H1 (cell line): ENCODE measurements around the gene IQCK. TPM values are rescaled to one million over a fixed set of nuclear protein-coding genes. Genes with fewer than 3 reads are reported as not detected.

Experiments used
- CTCF ChIA-PET: fragments of 300-600 bp; sonication (Branson Sonifier 250); formaldehyde crosslinking; loops from one replicate; lab custom pipeline; 2021; ENCODE audit not compliant: partially characterized antibody; lab: Charles Lee
- POLR2A ChIA-PET: fragments of 300-600 bp; sonication (Branson Sonifier 250); formaldehyde crosslinking; loops from one replicate; lab custom pipeline; 2021; ENCODE audit warnings: inconsistent platforms; ENCODE audit not compliant: partially characterized antibody; lab: Charles Lee
- DNase-seq, 2 experiments: peaks; one replicate each; pipeline versions ENCODE4 v3.0.0 to v3.0.0-alpha.2; 2010 to 2022; ENCODE audit warnings: low spot score in 2 of 2, low read depth in 1 of 2, mixed read lengths in 1 of 2
- FAIRE-seq: peaks from 2 replicates; lab custom pipeline; 2011; peaks lifted over from hg19 to GRCh38; lab: Jason Lieb, UNC
- H2AFZ ChIP-seq: 2 replicates; pipeline ENCODE4 v1.8.1; 2012; ENCODE audit warnings: low read length, inconsistent platforms
- H2AK5ac ChIP-seq: 2 replicates; pipeline ENCODE4 v1.6.1; 2013; ENCODE audit warnings: low read depth, low read length
- H2BK120ac ChIP-seq: replicated peaks from 2 replicates; pipeline ENCODE3; 2013; ENCODE audit warnings: low read depth, low read length, inconsistent platforms
- H2BK12ac ChIP-seq: 2 replicates; pipeline ENCODE4 v1.6.1; 2013; ENCODE audit warnings: low read depth, low read length
- H2BK15ac ChIP-seq: 2 replicates; pipeline ENCODE4 v1.6.1; 2013; ENCODE audit warnings: low read length
- H2BK20ac ChIP-seq: 2 replicates; pipeline ENCODE4 v1.6.1; 2013; ENCODE audit warnings: low read length
- H2BK5ac ChIP-seq: 2 replicates; pipeline ENCODE4 v1.6.1; 2013; ENCODE audit warnings: low read depth, low read length
- H3K14ac ChIP-seq: 2 replicates; pipeline ENCODE4 v1.6.1; 2013; ENCODE audit warnings: inconsistent platforms; ENCODE audit not compliant: insufficient read length
- H3K18ac ChIP-seq: 2 replicates; pipeline ENCODE4 v1.6.1; 2013; ENCODE audit warnings: low read length; ENCODE audit errors: extremely low read depth
- H3K23ac ChIP-seq: 2 replicates; pipeline ENCODE4 v1.6.1; 2013; ENCODE audit warnings: inconsistent platforms; ENCODE audit not compliant: insufficient read length
- H3K23me2 ChIP-seq: 2 replicates; pipeline ENCODE4 v1.6.1; 2013; ENCODE audit warnings: low read depth, low read length
- H3K27ac ChIP-seq: 2 replicates; pipeline ENCODE4 v1.6.1; 2011; ENCODE audit warnings: low read depth, low read length, inconsistent platforms
- H3K27me3 ChIP-seq, 4 experiments: replicated peaks in 1 of 4; 1 replicate in 1 of 4; 2 replicates in 3 of 4; pipeline versions ENCODE4 v1.6.1 to v1.8.1; 2011 to 2013; ENCODE audit warnings: low read length in 3 of 4, mild to moderate bottlenecking in 3 of 4, inconsistent platforms in 2 of 4, mixed read lengths in 2 of 4, moderate library complexity in 1 of 4; ENCODE audit not compliant: control insufficient read depth in 3 of 4, insufficient read depth in 3 of 4; ENCODE audit errors: extremely low read depth in 1 of 4
- H3K36me3 ChIP-seq, 4 experiments: 2 replicates each; pipeline versions ENCODE4 v1.6.1 to v1.8.1; 2011 to 2013; ENCODE audit warnings: mild to moderate bottlenecking in 4 of 4, low read length in 3 of 4, moderate library complexity in 2 of 4, control low read depth in 1 of 4, inconsistent platforms in 1 of 4; ENCODE audit not compliant: insufficient read depth in 4 of 4, control insufficient read depth in 2 of 4
- H3K4ac ChIP-seq: replicated peaks from 2 replicates; pipeline ENCODE3; 2013; ENCODE audit warnings: low read length, low read depth, mixed read lengths, inconsistent platforms; ENCODE audit not compliant: insufficient read length
- H3K4me1 ChIP-seq, 4 experiments: replicated peaks in 1 of 4; 1 replicate in 1 of 4; 2 replicates in 3 of 4; pipeline versions ENCODE4 v1.6.1 to v1.8.1; 2011 to 2013; ENCODE audit warnings: low read length in 3 of 4, inconsistent platforms in 2 of 4, mixed read lengths in 1 of 4; ENCODE audit not compliant: insufficient read depth in 4 of 4, control insufficient read depth in 3 of 4
- H3K4me2 ChIP-seq, 2 experiments: 2 replicates each; pipeline versions ENCODE4 v1.6.1 to v1.8.1; 2011 to 2013; ENCODE audit warnings: low read depth in 2 of 2, low read length in 2 of 2, control low read depth in 1 of 2, inconsistent platforms in 1 of 2, mild to moderate bottlenecking in 1 of 2; ENCODE audit not compliant: insufficient read depth in 1 of 2
- H3K4me3 ChIP-seq, 4 experiments: fragments of 200-600, 300-600 bp in 1 of 4; sonication (generic), shearing (Covaris generic), sonication (Bioruptor Twin) in 1 of 4; 2 replicates each; pipeline versions ENCODE4 v1.5.1 to v1.8.1; 2011 to 2016; ENCODE audit warnings: low read length in 4 of 4, low read depth in 3 of 4, control low read depth in 2 of 4, inconsistent platforms in 2 of 4, mild to moderate bottlenecking in 2 of 4, mixed read lengths in 1 of 4, moderate library complexity in 1 of 4; ENCODE audit not compliant: insufficient read depth in 2 of 4; ENCODE audit errors: extremely low read depth in 1 of 4
- H3K56ac ChIP-seq: replicated peaks from 2 replicates; pipeline ENCODE3; 2013; ENCODE audit warnings: low read depth, mild to moderate bottlenecking, mixed read lengths, low read length, inconsistent platforms; ENCODE audit not compliant: insufficient read length
- H3K79me1 ChIP-seq: 2 replicates; pipeline ENCODE4 v1.6.1; 2013; ENCODE audit warnings: low read depth, low read length, control low read depth
- H3K79me2 ChIP-seq, 2 experiments: 2 replicates each; pipeline versions ENCODE4 v1.6.1 to v1.8.1; 2012 to 2013; ENCODE audit warnings: low read length in 2 of 2, mild to moderate bottlenecking in 2 of 2, inconsistent platforms in 1 of 2; ENCODE audit not compliant: insufficient read depth in 2 of 2, control insufficient read depth in 1 of 2
- H3K9ac ChIP-seq, 4 experiments: replicated peaks in 1 of 4; 1 replicate in 1 of 4; 2 replicates in 3 of 4; pipeline versions ENCODE4 v1.6.1 to v1.8.1; 2011 to 2013; ENCODE audit warnings: low read depth in 3 of 4, low read length in 3 of 4, control low read depth in 2 of 4, mild to moderate bottlenecking in 2 of 4, moderate library complexity in 2 of 4, inconsistent platforms in 1 of 4; ENCODE audit errors: extremely low read depth in 1 of 4
- H3K9me3 ChIP-seq, 2 experiments: 2 replicates each; pipeline versions ENCODE4 v1.6.1 to v1.8.1; 2012 to 2013; ENCODE audit warnings: mild to moderate bottlenecking in 2 of 2, moderate library complexity in 2 of 2, control low read depth in 1 of 2, inconsistent platforms in 1 of 2, low read depth in 1 of 2, low read length in 1 of 2, mixed read lengths in 1 of 2; ENCODE audit not compliant: insufficient read depth in 2 of 2
- H4K20me1 ChIP-seq, 2 experiments: replicated peaks in 1 of 2; 2 replicates each; pipeline versions ENCODE3 to v1.8.1; 2011 to 2013; ENCODE audit warnings: inconsistent platforms in 2 of 2, low read length in 2 of 2, mild to moderate bottlenecking in 1 of 2; ENCODE audit not compliant: insufficient read depth in 2 of 2, control insufficient read depth in 1 of 2
- H4K5ac ChIP-seq: 2 replicates; pipeline ENCODE4 v1.6.1; 2013; ENCODE audit warnings: low read length, low read depth, mixed read lengths, inconsistent platforms; ENCODE audit not compliant: insufficient read length
- H4K8ac ChIP-seq: 2 replicates; pipeline ENCODE4 v1.8.0; 2013; ENCODE audit warnings: mild to moderate bottlenecking, moderate library complexity, low read length, inconsistent platforms; ENCODE audit not compliant: insufficient read depth; ENCODE audit errors: extremely low read depth
- H4K91ac ChIP-seq: replicated peaks from 2 replicates; pipeline ENCODE3; 2013; ENCODE audit warnings: low read length, mixed read lengths, inconsistent platforms; ENCODE audit not compliant: insufficient read length
- GTF2F1 ChIP-seq: IDR thresholded peaks from 2 replicates; pipeline ENCODE4 v1.6.1; 2012; ENCODE audit warnings: low read depth, low read length, improper control_type of control experiment, borderline replicate concordance
- POLR2A ChIP-seq, 2 experiments: IDR thresholded peaks; 1 replicate in 1 of 2; 2 replicates in 1 of 2; pipeline ENCODE4 v1.6.1; 2011; ENCODE audit warnings: low read depth in 2 of 2, low read length in 2 of 2, mild to moderate bottlenecking in 2 of 2; ENCODE audit errors: control extremely low read depth in 1 of 2
- RXRA ChIP-seq: IDR thresholded peaks from 2 replicates; pipeline ENCODE4 v1.6.1; 2011; ENCODE audit warnings: low read depth, mild to moderate bottlenecking, low read length, moderate library complexity; ENCODE audit not compliant: insufficient read depth
- SP2 ChIP-seq: IDR thresholded peaks from 2 replicates; pipeline ENCODE4 v1.6.1; 2012; ENCODE audit warnings: mild to moderate bottlenecking, low read length, inconsistent platforms
- WGBS, 2 experiments: shearing (Covaris generic) in 1 of 2; methylation state at CpG; one replicate each; pipeline versions ENCODE4 v1.1.6 to v1.1.7; 2013 to 2015; ENCODE audit warnings: low lambda C conversion rate in 2 of 2, mixed read lengths in 2 of 2, inconsistent platforms in 1 of 2, low coverage in 1 of 2, missing lambda C conversion rate in 1 of 2; ENCODE audit not compliant: insufficient replicate concordance in 2 of 2, insufficient coverage in 1 of 2, insufficient read length in 1 of 2; ENCODE audit errors: extremely low coverage in 1 of 2, missing lambda C conversion rate in 1 of 2; 5-methylcytosine and 5-hydroxymethylcytosine counted together
- polyA plus RNA-seq, 7 experiments: library from polyadenylated mRNA; depleted of rRNA in 3 of 7; stranded (reverse) in 5 of 7; unstranded in 2 of 7; fragments of >200 nt in 5 of 7; fragments of 200-250 nt in 2 of 7; gene quantifications; 1 replicate in 5 of 7; 2 replicates in 1 of 7; 4 replicates in 1 of 7; pipeline versions ENCODE4 v1.2.1 to v1.2.3, GENCODE V29; 2011 to 2013; ENCODE audit warnings: missing spikeins in 2 of 7, mixed read lengths in 2 of 7
- total RNA-seq: library from RNA; stranded (reverse); fragmentation: NEBNext Ultra II Directional; extraction: Animal tissue kit (Norgen Biotek cat#: 25700); gene quantifications from 2 replicates; pipeline ENCODE4 v1.2.1, GENCODE V29; 2021
- TF ChIP-seq, protein P1 (sequence below): IDR thresholded peaks from 2 replicates; pipeline ENCODE4 v1.6.1; 2012; ENCODE audit warnings: inconsistent platforms

The IQCK gene
- total and polyA plus RNA-seq, 2 of the 8 experiments (the other 6 are each of a cell fraction or from before 2014, with no cell fraction given), result 6.2 to 9.3 TPM

DNA sequence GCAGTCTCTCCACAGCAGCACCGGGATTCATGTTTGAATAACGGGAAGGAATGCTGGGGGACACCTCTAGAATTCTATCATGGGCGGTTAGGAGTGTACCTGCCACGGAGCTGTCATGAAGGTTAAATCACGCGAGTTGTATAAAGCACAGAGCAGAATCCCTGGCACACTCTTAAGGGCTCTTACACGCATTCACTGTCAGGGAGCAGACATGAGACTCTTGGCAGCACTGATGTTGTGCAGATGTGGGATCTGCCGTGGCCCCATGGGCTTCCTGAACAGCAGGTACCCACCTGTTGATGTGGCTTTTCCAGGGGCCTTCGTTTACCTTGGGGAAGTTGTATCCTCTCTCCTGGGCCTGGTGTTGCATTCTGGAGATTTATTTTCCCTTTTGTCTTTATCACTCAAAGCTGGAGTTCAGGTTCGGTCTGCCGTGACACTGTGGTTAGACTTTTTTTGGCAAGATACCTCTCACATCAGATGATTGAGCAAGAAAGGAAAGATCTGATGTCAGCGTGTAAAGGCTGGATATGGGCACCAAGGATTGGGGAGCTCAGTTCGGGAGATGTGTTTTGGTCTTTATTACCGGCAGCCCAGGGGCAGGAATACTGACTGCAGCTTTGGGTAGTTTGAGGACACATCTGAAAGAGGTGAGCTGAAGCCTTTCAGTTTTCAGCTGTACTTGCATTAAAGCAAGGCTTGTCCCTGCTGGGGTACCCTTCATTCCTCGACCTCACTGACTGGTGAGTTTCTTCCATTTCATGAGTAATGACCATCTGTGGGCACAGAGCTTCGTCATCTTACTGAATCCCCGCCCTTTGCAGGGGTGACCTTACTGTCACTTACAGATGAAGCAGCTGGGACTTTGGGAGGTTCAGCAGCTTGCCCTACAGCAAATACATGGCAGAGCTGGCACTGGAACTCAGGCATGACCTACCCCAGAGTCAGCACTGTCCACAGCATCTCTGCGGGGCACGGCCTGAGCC is 19.3 kb upstream of the IQCK start:
- Histone ChIP-seq H2BK5ac (no peak overlapping the region), H4K5ac (no peak overlapping the region), H4K8ac (no peak overlapping the region), H3K4me1 (no peaks in the 10 kb centered on the region), H3K27me3 (no peaks in the 10 kb centered on the region), H4K91ac (no peak overlapping the region), H3K23me2 (no peaks in the 10 kb centered on the region), H4K20me1 (peaks cover 3 to 4% of the 10 kb centered on the region in 2 experiments), H2BK120ac (no peak overlapping the region), H2BK20ac (no peak overlapping the region), H3K14ac (no peak overlapping the region), H3K4me3 (no peak overlapping the region), H3K18ac (no peak overlapping the region), H3K56ac (no peak overlapping the region), H2BK15ac (no peak overlapping the region), H3K79me1 (peaks cover 3% of the 10 kb centered on the region; the same call in 1 of the 2 replicates), H3K23ac (no peak overlapping the region), H3K9ac (no peak overlapping the region), H2BK12ac (no peak overlapping the region), H3K27ac (no peak overlapping the region), H3K79me2 (peaks cover 0 to 8% of the 10 kb centered on the region in 2 experiments; a peak in 1 of 4 replicates), H3K36me3 (peaks cover 14 to 61% (median 36%) of the 10 kb centered on the region in 4 experiments), H2AK5ac (no peak overlapping the region), H3K4me2 (no peak overlapping the region), H3K9me3 (peaks cover 6 to 17% of the 10 kb centered on the region in 2 experiments), H2AFZ (no peak overlapping the region), H3K4ac (no peak overlapping the region)
- WGBS, 2 experiments, result 96% methylated on average over 19 of the region's 19 CpGs; no CpG with 5 or more reads in 1 of the 2 experiments
- CTCF ChIA-PET, result interaction anchor here (0.8 to 2.0 kb wide), 7 partner anchors 11 to 291 kb away, joined by 3 to 6 read pairs (median 4); partner anchors contain the start of gene GPRC5B
- TF ChIP-seq, protein P1, sequence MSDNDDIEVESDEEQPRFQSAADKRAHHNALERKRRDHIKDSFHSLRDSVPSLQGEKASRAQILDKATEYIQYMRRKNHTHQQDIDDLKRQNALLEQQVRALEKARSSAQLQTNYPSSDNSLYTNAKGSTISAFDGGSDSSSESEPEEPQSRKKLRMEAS, result no peak
- TF ChIP-seq SP2 (no peak), GTF2F1 (no peak), POLR2A (IDR thresholded peaks at IDR 0.05; ENCODE audit: control extremely low read depth in 1 of 2, low read depth in 2 of 2, low read length in 2 of 2) (peak in 1 of 2 experiments; percentile 58; a peak in 2 of 3 replicates), RXRA (no peak)
- POLR2A ChIA-PET, result interaction anchor here (0.7 to 5.2 kb wide), 12 partner anchors 11 to 184 kb away, joined by 3 to 23 read pairs (median 6); partner anchors contain the start of genes IQCK and KNOP1
- no peak for DNase-seq
- FAIRE-seq, result no peak
